IMR-90 (cell line): ENCODE data around the gene BRI3BP.

ENCODE experiments used
- BHLHE40 ChIP-seq: fragments of 150-350 bp; IDR thresholded peaks from 2 replicates; pipeline ENCODE4 v1.6.1; 2016; ENCODE audit warnings: mild to moderate bottlenecking, low read depth, low read length
- CEBPB ChIP-seq: IDR thresholded peaks from 2 replicates; pipeline ENCODE4 v1.6.1; 2012; ENCODE audit warnings: low read depth, low read length, improper control_type of control experiment
- FOS ChIP-seq: fragments of 150-350 bp; IDR thresholded peaks from 2 replicates; pipeline ENCODE4 v1.6.1; 2016; ENCODE audit warnings: low read depth, low read length
- MAFK ChIP-seq: IDR thresholded peaks from 2 replicates; pipeline ENCODE4 v1.6.1; 2012; ENCODE audit warnings: low read depth, low read length, improper control_type of control experiment
- MAZ ChIP-seq: IDR thresholded peaks from 2 replicates; pipeline ENCODE4 v1.6.1; 2012; ENCODE audit warnings: low read depth, mild to moderate bottlenecking, low read length, improper control_type of control experiment, moderate library complexity, borderline replicate concordance
- MXI1 ChIP-seq: IDR thresholded peaks from 2 replicates; pipeline ENCODE4 v1.6.1; 2012; ENCODE audit warnings: low read depth, mild to moderate bottlenecking, low read length, moderate library complexity, borderline replicate concordance
- NFE2L2 ChIP-seq: fragments of 150-350 bp; IDR thresholded peaks from 2 replicates; pipeline ENCODE4 v1.6.1; 2016; ENCODE audit warnings: low read depth, mild to moderate bottlenecking, low read length
- POLR2A ChIP-seq: IDR thresholded peaks from 2 replicates; pipeline ENCODE4 v1.6.1; 2012; ENCODE audit warnings: mild to moderate bottlenecking, low read depth, low read length
- RAD21 ChIP-seq: IDR thresholded peaks from 2 replicates; pipeline ENCODE4 v1.6.1; 2012; ENCODE audit warnings: low read length, improper control_type of control experiment
- RCOR1 ChIP-seq: IDR thresholded peaks from 2 replicates; pipeline ENCODE4 v1.6.1; 2012; ENCODE audit warnings: mild to moderate bottlenecking, low read length, improper control_type of control experiment; ENCODE audit not compliant: insufficient replicate concordance
- RFX5 ChIP-seq: IDR thresholded peaks from 2 replicates; pipeline ENCODE4 v1.8.0; 2012; ENCODE audit warnings: low read depth, mild to moderate bottlenecking, low read length, moderate library complexity
- SMC3 ChIP-seq: fragments of 150-350 bp; IDR thresholded peaks from 2 replicates; pipeline ENCODE4 v1.6.1; 2016; ENCODE audit warnings: low read depth, mild to moderate bottlenecking, antibody characterized with exemption, low read length, moderate library complexity
- TF ChIP-seq, protein P1 (sequence below): conservative IDR thresholded peaks from 2 replicates; pipeline ENCODE4 v1.5.1; 2012; ENCODE audit warnings: mild to moderate bottlenecking, low read depth, low read length, improper control_type of control experiment
- TF ChIP-seq, protein P2 (sequence below): fragments of 150-350 bp; IDR thresholded peaks from 2 replicates; pipeline ENCODE4 v1.6.1; 2017; ENCODE audit warnings: mild to moderate bottlenecking, antibody characterized with exemption, low read length, low read depth

DNA sequence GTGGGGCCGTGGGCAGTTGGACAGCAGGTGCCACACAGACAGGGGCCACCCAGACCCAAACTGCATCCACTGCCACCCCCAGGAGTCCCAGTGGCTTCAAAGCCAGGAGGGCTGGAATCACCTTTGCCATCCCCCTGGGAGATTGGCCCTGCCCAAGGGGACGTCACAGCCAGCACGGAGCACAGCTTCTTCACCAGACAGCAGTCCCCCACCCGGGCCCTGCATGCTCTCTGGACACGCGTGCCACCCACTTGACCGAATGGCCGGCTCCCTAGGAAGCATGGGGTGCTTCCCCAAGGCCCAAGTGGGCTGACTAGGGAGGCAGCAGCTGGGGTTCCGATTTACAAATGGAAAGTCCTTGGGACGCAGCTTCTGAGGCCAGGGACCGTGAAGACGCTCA, 21.8 kb upstream of the BRI3BP start:
- TF ChIP-seq NFE2L2 (no peak), POLR2A (no peak), SMC3 (no peak), RAD21 (no peak), FOS (no peak), RFX5 (no peak), MXI1 (no peak), RCOR1 (no peak), CEBPB (no peak), MAZ (no peak), BHLHE40 (no peak), MAFK (no peak)
- TF ChIP-seq, protein P1, sequence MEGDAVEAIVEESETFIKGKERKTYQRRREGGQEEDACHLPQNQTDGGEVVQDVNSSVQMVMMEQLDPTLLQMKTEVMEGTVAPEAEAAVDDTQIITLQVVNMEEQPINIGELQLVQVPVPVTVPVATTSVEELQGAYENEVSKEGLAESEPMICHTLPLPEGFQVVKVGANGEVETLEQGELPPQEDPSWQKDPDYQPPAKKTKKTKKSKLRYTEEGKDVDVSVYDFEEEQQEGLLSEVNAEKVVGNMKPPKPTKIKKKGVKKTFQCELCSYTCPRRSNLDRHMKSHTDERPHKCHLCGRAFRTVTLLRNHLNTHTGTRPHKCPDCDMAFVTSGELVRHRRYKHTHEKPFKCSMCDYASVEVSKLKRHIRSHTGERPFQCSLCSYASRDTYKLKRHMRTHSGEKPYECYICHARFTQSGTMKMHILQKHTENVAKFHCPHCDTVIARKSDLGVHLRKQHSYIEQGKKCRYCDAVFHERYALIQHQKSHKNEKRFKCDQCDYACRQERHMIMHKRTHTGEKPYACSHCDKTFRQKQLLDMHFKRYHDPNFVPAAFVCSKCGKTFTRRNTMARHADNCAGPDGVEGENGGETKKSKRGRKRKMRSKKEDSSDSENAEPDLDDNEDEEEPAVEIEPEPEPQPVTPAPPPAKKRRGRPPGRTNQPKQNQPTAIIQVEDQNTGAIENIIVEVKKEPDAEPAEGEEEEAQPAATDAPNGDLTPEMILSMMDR, result no peak
- TF ChIP-seq, protein P2, sequence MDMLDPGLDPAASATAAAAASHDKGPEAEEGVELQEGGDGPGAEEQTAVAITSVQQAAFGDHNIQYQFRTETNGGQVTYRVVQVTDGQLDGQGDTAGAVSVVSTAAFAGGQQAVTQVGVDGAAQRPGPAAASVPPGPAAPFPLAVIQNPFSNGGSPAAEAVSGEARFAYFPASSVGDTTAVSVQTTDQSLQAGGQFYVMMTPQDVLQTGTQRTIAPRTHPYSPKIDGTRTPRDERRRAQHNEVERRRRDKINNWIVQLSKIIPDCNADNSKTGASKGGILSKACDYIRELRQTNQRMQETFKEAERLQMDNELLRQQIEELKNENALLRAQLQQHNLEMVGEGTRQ, result no peak
